HL-60 (cell line): ENCODE results near the gene AKT1S1.

Experiments
- DNase-seq, 2 experiments: peaks; one replicate each; pipeline ENCODE4 v3.0.0-alpha.2; 2010 to 2020; ENCODE audit warnings: low read depth in 1 of 2, low spot score in 1 of 2
- H3K27ac ChIP-seq: fragments of 250-450 bp; sonication (Bioruptor Pico); replicated peaks from 2 replicates; pipeline ENCODE4 v1.5.1; 2020; ENCODE audit warnings: mild to moderate bottlenecking, moderate library complexity
- H3K27me3 ChIP-seq: fragments of 250-450 bp; sonication (Bioruptor Pico); 2 replicates; pipeline ENCODE4 v1.5.1; 2021; ENCODE audit warnings: mild to moderate bottlenecking, moderate library complexity; ENCODE audit not compliant: insufficient read depth, poor library complexity, severe bottlenecking
- H3K4me3 ChIP-seq: replicated peaks from 2 replicates; pipeline ENCODE4 v1.5.1; 2011; ENCODE audit warnings: mild to moderate bottlenecking, control low read depth, low read length; ENCODE audit not compliant: insufficient read depth
- GABPA ChIP-seq: IDR thresholded peaks from 2 replicates; pipeline ENCODE4 v1.6.1; 2012; ENCODE audit warnings: low read depth
- POLR2AphosphoS5 ChIP-seq: IDR thresholded peaks from 2 replicates; pipeline ENCODE4 v1.6.1; 2012; ENCODE audit warnings: low read depth
- SPI1 ChIP-seq: IDR thresholded peaks from 2 replicates; pipeline ENCODE4 v1.6.1; 2012; ENCODE audit warnings: low read depth, mild to moderate bottlenecking, borderline replicate concordance
- TF ChIP-seq, protein P1 (sequence below): IDR thresholded peaks from one replicate; pipeline ENCODE4 v1.5.1; 2011; ENCODE audit warnings: low read length, control low read depth, inconsistent platforms; ENCODE audit not compliant: insufficient read depth
- TF ChIP-seq, protein P2 (sequence below): IDR thresholded peaks from 2 replicates; pipeline ENCODE4 v1.6.1; 2012; ENCODE audit warnings: low read depth; ENCODE audit not compliant: insufficient replicate concordance

Gene AKT1S1

DNA sequence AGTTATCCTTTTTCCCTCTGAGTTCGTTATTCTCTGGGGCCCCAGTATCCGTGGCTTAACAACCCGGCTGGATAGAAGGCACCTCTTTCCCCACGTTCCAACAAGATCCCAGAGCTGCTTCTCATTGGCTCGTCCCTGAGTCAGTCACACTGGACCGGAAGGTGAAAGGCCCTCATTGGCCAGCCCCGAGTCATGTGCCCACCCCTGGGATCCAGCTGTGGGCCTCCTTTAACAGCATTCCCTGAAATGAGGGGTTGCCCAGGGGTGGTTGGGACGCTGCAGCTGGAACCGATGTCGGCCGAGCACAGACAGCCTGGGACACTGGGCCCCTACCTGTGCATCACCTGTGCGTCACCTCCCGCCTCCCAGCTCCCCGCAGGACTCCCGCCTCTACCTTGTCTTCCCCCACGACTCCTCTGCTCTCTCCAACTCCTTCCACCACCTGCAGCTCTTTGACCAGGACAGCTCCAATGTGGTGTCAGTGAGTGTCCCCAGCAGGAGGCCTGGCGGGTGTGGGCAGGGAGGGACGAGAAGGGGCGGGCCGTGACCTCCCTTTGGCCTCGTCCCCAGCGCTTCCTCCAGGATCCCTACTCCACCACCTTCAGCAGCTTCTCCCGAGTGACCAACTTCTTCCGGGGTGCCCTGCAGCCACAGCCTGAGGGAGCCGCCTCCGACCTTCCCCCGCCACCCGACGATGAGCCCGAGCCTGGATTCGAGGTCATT is 4.7 kb upstream of the AKT1S1 start:
- H3K27ac ChIP-seq = no peak overlapping the region

DNA sequence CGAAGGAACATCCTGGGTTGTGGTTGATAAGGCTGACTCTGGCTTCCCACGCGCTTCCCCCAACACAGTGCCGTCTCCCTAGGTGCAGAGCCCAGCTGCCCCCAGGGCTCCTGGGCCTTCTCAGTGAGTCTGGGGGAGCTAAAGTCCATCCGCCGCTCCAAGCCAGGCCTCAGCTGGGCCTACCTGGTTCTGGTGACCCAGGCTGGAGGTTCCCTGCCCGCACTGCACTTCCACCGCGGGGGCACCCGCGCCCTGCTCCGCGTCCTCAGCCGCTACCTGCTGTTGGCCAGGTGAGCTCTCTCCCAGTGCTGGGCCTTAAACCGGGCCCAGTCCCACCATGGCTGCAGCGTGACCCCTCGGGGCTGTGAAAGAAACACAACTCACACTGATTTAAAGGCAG is 4.0 kb upstream of the AKT1S1 start:
- TF ChIP-seq GABPA = no peak
- no peak for TF ChIP-seq POLR2AphosphoS5
- no peak for TF ChIP-seq SPI1
- TF ChIP-seq, protein P1, sequence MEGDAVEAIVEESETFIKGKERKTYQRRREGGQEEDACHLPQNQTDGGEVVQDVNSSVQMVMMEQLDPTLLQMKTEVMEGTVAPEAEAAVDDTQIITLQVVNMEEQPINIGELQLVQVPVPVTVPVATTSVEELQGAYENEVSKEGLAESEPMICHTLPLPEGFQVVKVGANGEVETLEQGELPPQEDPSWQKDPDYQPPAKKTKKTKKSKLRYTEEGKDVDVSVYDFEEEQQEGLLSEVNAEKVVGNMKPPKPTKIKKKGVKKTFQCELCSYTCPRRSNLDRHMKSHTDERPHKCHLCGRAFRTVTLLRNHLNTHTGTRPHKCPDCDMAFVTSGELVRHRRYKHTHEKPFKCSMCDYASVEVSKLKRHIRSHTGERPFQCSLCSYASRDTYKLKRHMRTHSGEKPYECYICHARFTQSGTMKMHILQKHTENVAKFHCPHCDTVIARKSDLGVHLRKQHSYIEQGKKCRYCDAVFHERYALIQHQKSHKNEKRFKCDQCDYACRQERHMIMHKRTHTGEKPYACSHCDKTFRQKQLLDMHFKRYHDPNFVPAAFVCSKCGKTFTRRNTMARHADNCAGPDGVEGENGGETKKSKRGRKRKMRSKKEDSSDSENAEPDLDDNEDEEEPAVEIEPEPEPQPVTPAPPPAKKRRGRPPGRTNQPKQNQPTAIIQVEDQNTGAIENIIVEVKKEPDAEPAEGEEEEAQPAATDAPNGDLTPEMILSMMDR = no peak
- TF ChIP-seq, protein P2, sequence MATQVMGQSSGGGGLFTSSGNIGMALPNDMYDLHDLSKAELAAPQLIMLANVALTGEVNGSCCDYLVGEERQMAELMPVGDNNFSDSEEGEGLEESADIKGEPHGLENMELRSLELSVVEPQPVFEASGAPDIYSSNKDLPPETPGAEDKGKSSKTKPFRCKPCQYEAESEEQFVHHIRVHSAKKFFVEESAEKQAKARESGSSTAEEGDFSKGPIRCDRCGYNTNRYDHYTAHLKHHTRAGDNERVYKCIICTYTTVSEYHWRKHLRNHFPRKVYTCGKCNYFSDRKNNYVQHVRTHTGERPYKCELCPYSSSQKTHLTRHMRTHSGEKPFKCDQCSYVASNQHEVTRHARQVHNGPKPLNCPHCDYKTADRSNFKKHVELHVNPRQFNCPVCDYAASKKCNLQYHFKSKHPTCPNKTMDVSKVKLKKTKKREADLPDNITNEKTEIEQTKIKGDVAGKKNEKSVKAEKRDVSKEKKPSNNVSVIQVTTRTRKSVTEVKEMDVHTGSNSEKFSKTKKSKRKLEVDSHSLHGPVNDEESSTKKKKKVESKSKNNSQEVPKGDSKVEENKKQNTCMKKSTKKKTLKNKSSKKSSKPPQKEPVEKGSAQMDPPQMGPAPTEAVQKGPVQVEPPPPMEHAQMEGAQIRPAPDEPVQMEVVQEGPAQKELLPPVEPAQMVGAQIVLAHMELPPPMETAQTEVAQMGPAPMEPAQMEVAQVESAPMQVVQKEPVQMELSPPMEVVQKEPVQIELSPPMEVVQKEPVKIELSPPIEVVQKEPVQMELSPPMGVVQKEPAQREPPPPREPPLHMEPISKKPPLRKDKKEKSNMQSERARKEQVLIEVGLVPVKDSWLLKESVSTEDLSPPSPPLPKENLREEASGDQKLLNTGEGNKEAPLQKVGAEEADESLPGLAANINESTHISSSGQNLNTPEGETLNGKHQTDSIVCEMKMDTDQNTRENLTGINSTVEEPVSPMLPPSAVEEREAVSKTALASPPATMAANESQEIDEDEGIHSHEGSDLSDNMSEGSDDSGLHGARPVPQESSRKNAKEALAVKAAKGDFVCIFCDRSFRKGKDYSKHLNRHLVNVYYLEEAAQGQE = no peak
- Histone ChIP-seq H3K27me3 (no peaks in the 10 kb centered on the region), H3K27ac (no peak overlapping the region), H3K4me3 (no peak overlapping the region)
- DNase-seq = no peak

More for the DNA sequence above, 4.7 kb upstream of the AKT1S1 start:
- Histone ChIP-seq H3K27me3 (no peaks in the 10 kb centered on the region), H3K4me3 (no peak overlapping the region)
- no peak for DNase-seq
- no peak for TF ChIP-seq POLR2AphosphoS5
- TF ChIP-seq, protein P2 = no peak
- TF ChIP-seq, protein P1 = no peak
- TF ChIP-seq SPI1 = no peak

DNA sequence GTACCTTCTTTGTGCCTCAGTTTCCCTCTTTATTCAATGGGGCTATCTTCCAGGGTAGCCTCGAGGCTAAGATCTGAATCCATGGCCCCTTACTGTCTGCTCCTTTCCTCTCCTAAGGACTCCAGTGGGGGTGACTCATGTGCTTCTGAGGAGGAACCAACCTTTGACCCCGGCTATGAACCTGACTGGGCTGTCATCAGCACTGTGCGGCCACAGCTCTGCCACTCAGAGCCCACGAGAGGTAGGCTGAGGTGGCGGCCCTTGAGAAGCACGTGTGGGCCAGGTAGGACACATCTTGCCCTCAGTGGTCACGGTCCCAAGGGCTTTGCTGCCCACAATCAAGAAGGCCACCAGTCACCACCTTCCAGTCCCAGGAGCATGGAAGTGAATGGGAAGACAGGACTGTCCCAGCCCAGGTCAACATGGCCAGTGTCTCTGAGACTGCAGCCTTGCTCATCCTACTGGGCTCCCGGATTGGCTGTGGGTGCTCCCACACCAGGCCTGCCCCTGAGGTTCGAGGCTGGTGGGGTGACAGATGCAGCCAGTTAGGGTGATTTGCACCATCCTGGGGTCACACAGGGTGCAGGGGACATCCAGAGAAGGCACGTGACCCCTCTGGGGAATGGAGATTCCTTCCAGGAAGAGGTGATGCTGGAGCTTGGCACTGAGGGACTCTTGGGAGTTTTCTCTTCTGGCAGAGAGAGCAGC is 3.2 kb upstream of the AKT1S1 start:
- Histone ChIP-seq H3K4me3 (no peak overlapping the region), H3K27ac (no peak overlapping the region), H3K27me3 (no peaks in the 10 kb centered on the region)
- TF ChIP-seq, protein P1 = no peak
- TF ChIP-seq GABPA = no peak
- no peak for TF ChIP-seq POLR2AphosphoS5
- TF ChIP-seq, protein P2 = no peak
- no peak for TF ChIP-seq SPI1
- DNase-seq = no peak
